Renal pelvis (tissue), 4 donors: Measurements from ENCODE around the gene TNS1. TPM values are rescaled to one million over a fixed set of nuclear protein-coding genes. Genes with fewer than 3 reads are reported as not detected.

Experiments
- DNase-seq: peaks from one replicate; pipeline ENCODE4 v3.0.0-alpha.2; 2013
- polyA plus RNA-seq, 3 donors: library from polyadenylated mRNA; unstranded; fragments of 120-200 nt; gene quantifications; one replicate each; pipeline ENCODE4 v1.2.1, GENCODE V29; 2013; ENCODE audit not compliant: insufficient read length in 3 of 3

Gene TNS1
- polyA plus RNA-seq, 3 donors, result 56.6 to 75.9 (median 67.8) TPM

- DNase-seq, result no peak
These were observed 169.4 kb downstream of the TNS1 start for GRCh38 chr2:217833439-217833838.

- DNase-seq, result no peak
These were observed 169.8 kb downstream of the TNS1 start for GRCh38 chr2:217832987-217833386.

- no peak for DNase-seq
These were observed 170.7 kb downstream of the TNS1 start for GRCh38 chr2:217832115-217832514.

GRCh38 chr2:217831306-217831705, 171.5 kb downstream of the TNS1 start:
- DNase-seq, result no peak

DNA sequence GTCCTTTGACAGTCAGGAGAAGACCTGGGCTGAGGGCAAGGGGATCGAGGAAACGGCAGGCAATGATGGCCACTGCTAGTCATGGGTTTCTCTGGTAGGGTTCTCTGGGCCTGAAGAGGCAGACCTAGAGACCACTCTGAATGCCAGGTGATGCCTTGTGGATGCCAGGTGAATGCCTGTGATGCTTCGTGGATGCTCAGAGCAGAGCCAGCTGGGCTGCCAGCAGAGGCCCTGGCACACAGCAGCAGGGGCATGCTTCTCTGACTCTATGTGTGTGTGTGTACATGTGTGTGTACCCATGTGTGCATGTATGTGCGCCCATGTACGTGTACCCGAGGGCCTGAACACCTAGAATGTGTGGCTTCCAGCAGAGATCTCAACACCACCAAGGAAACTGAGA, 172.0 kb downstream of the TNS1 start:
- no peak for DNase-seq

DNA sequence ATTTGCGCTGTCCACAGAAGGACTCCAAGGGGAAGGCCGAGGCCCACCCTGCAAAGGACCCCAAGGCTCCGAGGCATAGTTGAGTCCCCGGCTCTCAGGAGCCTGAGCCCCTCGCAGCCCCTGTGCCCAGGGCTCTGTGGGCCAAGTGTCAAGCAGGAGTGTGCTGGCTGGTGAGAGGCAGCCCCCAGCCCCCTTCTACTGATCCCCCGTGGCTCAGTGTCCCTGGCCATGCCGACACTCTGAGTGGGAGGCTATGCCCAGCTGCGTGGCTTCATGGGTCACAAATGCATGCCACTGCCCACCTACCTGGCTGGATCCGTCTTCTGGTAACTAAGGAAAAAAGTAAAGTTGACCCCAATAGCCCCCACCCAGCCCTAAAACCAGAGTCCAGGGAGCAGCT, 172.7 kb downstream of the TNS1 start:
- DNase-seq, result no peak

GRCh38 chr2:217829420-217829819, 173.4 kb downstream of the TNS1 start:
- no peak for DNase-seq

- no peak for DNase-seq
These were observed 174.5 kb downstream of the TNS1 start for GRCh38 chr2:217828336-217828735.

GRCh38 chr2:217827430-217828201, 175.2 kb downstream of the TNS1 start:
- no peak for DNase-seq

DNA sequence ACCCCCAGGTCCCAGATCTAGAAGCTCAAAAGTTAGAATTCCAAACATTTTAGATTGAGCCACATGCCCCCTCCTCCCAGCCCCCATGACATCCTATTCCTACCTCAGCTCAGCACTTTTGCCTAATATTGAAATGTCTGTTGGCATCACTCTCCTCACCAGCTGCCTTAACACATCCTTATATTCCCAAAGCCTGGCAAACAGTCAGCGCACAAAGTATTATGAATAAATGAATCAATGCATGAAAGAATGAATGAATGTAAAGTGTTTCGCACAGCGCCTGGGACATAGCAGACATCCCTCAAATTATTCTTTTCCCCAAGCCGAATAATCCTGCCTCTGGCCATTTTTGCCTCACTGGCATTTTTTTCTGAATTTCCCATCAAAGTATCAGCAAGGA, 175.8 kb downstream of the TNS1 start:
- DNase-seq, result no peak

GRCh38 chr2:217826520-217826919, 176.3 kb downstream of the TNS1 start:
- DNase-seq, result no peak

- DNase-seq, result no peak
These were observed 177.1 kb downstream of the TNS1 start for GRCh38 chr2:217825469-217826235.

DNA sequence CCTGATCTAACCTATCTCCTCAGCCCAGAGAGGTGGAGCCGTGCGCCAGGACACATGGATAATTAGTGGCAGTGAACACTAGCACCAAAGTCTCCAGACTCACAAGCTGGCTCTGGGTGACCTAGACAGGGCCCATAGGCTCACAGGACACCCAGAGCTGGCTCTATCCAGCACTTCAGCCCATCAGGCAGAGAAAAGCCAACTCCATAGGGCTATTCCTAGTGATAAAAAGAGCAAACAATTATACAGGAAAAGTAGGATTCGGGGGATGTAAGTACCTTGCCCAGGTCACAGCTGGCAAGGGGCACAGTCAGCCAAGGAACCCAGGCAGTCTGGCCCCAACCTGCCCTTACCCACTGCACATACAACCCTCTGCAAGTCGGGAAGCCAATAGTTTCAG, 178.6 kb downstream of the TNS1 start:
- no peak for DNase-seq

DNA sequence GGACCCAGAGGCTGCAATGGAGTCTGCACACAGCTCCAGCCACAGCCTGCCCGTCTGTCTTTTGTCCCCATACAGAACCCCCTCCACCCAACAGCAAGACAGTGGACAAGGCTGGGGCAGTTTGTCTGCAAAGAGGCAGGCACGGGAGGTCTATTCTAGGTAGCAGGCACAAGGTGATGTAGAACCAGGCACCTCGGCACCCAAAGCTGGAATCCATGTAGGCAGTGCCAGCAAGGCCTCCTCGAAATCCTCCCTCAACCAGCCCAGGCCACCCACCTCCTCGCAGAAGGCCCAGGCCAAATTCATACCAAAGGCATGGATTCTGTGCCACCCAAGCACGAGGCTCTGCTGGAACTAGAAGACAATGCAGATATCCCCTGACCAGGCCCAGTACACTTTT, 179.2 kb downstream of the TNS1 start:
- no peak for DNase-seq

GRCh38 chr2:217822296-217823252, 180.2 kb downstream of the TNS1 start:
- no peak for DNase-seq

DNA sequence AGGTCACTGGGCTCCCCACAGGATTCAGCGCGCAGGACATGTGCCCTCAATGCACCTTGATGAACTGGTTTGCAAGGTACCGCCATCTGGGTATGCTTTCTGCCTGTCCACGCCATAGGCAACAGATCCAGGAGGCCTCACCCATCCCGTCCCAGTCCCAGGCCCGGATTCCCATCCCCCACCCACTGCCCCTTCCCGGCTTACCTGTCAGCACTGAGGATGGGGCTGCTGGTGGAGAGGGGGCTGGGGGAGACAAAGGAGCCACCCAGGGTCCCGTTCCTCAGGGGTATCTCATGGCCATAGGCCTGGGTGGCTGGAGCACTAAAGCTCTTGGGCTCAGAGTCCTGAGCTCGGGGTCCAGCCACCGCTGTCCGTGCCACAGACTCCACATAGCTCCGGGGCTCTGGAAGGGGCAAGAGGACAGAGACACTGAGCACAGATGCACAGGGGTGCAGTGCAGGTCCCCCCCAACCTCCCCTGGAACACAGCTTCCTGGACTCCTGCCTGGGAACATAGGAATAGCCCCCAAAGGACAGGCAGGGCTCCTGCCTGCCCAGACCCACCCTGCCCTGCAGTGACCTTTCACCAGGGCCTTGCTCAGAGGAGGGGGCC, 181.2 kb downstream of the TNS1 start:
- no peak for DNase-seq

DNA sequence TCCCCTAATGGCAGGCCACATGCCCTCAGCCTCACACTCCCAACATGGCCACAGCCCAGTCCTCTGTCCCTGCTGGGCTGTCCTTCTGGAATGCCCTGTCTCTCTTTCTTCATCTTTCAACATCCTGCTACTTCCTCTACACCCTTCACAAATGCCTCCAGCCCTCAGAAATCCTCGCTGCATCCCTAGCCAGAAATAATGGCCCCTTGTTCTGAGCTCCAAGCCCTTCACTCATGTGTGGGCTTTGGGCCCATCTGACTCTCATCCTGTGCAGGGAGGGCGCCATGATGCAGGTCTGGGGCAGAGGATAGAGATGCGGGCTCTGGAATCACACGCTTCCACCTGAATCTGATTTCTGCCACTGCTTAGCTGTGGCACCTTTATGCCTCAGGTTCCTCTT, 181.9 kb downstream of the TNS1 start:
- DNase-seq, result no peak

DNA sequence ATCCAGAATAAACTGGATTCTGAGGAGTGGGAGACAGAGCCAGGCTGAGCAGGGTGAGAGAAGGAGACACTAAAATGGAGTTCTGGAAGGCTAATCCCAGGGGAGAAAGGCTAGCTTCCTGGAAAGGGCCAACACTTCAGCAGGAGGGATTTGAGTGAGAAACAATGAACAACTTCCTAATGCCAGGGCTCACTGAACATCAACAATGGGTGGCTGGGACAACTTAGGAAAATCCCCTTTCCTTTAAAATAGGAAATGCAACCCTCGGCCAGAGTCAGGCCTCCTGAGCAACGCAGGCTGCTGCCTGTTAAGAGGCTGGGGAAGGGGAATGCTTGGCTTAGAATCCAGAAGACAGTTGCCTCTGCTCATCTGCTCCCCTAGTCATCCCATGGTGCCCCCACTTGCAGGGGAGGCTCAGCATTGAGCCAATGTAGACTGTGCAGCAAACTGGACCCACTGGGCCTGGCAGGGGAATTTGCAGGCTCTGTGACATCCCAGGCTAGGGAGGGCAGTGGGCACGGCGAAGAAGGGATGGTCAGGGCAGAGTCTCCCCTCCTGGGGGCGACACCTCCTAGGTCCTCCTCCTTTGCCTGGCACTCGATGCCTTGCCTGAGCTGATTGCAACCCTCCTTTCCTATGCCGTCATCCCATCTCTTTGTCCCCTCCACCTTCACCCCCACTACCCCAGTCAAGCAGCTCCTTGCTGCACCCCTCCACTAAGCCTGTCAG, 182.5 kb downstream of the TNS1 start:
- DNase-seq, result no peak

DNA sequence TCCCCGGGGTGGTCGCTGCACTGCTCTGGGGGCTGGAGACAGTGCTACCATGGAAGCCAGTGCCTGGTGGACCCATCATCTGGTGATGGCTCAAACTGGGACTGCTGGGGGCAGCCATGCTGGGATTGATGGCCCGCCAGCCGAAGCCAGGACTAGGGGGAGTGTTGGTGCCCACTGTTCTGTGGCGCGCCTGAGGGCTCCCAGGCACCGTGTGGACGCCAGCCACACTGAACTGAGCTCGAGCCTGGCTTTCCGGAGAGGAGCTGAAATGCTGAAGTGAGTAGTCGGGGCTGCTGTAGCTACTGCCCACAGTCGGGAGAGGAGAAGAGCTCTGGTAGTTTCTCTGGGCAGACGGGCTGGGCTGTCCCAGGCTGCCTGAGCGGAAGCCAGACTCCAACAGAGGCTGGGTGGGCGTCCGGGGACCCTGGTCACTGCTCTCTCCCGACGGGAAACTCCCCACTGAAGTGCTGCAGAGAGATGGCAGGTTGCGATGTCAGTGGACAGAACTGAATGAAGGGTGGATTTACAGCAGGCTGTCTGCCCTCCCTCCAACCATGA, 184.4 kb downstream of the TNS1 start:
- DNase-seq, result no peak

GRCh38 chr2:217817466-217818292, 185.1 kb downstream of the TNS1 start:
- no peak for DNase-seq
